GM21529 (cell line): ENCODE results near the gene DOHH.

Source experiments
- ATAC-seq: cut with Tn5 transposase; IDR thresholded peaks from one replicate; pipeline ENCODE4 v1.9.1; 2021; ENCODE audit not compliant: unreplicated experiment

Gene DOHH

DNA sequence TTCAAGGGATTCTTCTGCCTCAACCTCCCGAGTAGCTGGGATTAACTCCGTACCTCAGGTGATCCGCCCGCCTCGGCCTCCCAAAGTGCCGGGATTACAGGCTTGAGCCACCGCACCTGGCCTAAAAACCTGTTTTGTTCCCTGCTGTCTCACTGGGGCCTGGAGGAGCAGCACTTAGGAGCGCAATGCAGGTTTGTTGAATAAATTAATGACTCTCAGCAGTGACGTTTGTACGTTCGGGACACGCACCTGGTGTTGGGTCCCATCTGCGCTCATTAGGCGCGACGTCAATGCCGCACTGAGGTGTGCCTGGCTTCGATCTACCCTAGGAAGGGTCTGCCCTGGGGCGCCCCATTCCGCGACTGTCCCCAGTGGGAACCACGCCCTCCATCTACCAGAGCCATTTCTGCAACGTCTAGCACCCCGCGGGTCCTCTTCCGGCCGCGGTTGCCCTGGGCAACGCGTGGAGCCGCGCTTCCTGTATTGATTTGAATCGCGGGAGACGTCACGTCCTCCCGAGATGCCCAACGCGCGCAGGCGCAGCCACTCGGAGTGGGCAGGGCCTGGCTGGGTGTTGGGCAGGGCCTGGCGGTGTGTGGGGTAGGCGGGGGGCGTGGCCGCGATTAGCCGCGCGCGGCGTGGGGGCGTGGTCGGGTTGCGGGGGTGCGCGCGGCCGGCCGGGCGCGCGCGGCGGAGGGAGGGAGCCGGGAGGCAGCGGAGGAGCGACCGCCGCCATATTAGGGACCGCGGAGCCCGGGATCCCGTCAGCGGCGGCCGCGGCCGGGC, 5.3 kb upstream of the DOHH start, which contains the start of gene FZR1:
Gene FZR1, plus strand, starts transcription at position 714 of the 786 bp plus-strand sequence. CDS start 16,679 bp downstream, outside the sequence.
- peak; percentile 81 for ATAC-seq

DNA sequence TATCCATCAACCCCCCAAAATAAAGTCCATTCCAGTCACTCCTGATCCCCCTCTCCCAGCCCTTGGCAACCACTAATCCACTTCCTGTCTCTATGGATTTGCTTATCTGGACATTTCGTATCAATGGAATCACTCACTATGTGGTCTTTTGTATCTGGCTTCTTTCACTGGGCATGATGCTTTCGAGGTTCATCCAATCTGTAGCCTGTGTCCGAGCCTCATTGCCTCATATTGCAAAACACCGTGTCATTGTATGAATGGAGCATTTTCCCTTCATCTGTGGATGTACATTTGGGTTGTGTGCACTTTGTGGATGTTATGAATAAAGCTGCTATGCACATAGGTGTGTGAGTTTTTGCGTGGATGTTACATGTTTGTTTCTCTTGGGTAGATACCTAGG, 4.3 kb upstream of the DOHH start:
- no peak for ATAC-seq

DNA sequence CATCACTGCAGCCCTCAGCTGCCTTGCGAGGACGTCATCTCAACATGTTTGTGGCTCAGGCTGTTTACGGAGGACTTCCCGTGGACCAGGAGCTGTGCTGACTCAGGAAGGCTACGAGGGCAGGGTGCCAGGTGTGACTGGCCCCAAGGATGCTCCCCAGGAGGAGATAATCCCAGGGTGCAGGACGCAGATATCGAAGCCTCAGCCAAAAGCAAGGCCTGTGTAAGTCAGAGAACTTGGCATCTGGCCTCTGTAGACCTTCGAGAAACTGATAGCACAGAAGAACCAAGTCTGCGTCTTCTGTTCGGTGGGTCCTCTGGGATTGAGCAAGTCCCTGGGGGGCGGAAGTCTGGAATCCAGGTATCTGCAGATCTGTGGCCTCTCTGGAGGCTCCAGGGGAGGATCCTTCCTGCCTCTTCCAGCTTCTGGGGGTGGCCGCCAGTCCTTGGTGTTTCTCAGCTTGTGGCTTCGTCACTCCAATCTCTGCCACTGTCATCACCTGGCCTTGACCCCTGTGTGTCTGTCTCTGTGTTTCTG, 2.6 kb upstream of the DOHH start:
- ATAC-seq = no peak

DNA sequence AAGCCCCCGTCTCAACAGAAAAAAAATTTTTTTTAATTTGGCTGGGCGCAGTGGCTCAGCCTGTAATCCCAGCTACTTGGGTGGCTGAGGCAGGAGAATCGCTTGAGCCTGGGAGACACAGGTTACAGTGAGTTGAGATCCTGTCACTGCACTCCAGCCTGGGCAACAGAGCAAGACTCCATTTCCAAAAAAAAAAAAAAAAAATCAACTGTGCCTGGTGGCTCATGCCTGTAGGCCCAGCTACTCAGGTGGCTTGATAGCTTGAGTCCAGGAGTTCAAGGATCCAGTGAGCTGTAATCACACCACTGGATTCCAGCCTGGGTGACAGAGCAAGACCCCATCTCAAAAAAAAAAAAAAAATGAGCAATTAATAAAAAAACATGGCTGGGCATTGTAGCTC, 1.3 kb upstream of the DOHH start:
- ATAC-seq = no peak

DNA sequence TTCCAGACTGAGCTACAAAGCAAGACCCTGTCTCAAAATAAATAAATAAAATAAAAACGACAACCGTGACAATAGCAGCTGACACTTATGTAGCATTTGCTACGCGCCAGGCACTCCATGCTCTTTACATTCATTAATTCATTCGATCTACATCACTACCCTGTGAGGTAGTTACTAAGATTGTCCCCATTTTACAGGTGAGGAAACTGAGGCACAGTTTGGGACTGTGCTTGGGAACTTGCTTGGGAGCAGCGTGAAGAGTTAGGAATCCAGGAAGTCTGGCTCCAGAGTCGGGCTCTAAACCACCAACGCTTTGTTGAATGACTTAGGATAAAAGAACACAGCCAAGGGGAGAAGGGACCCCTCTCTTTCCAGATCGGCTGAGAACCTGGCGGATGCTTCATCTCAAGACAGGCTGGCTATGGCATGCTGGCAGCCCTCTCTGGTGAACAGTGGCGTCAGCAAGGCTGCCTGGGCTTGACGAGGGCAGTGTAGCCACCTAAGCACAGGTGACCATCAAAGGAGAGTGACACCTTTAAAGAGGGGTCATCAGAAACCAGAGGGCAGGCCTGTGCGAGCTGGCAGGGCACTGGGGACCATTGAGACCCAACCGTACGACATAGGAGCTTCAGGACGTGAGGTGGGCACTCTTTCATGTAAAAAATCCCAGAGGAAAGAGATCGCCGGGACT, 591 bp downstream of the DOHH start:
- no peak for ATAC-seq

DNA sequence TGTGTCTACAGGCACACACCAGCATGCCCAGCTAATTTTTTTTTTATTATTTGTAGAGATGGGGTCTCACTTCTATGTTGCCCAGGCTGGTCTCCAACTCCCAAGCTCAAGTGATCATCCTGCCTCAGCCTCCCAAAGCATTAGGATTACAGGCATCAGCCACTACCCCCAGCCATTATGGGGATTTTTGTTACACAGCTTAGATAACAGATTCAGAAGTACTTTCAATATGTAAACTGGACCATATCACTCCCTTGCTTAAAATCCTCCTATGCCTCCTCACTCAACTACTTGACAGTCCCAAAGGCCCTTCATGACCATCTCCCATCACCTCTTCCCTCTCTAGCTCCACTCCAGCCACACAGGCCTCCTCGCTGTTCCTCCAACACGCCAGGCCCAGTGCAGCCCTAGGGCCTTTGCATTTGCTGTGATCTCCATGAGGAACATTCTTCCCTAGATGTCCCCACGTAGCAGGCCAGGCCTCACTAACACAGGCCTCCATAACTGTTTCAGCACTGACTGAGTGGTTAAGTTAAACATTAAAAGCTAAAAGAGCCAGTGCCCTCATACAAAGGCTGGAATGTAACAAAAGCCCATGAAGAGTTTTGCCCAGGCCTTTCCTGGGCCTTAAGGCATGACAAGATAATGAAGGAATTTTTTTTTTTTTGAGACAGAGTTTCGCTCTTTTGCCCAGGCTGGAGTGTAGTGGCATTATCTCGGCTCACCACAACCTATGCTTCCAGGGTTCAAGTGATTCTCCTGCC, 2.5 kb downstream of the DOHH start:
- no peak for ATAC-seq

DNA sequence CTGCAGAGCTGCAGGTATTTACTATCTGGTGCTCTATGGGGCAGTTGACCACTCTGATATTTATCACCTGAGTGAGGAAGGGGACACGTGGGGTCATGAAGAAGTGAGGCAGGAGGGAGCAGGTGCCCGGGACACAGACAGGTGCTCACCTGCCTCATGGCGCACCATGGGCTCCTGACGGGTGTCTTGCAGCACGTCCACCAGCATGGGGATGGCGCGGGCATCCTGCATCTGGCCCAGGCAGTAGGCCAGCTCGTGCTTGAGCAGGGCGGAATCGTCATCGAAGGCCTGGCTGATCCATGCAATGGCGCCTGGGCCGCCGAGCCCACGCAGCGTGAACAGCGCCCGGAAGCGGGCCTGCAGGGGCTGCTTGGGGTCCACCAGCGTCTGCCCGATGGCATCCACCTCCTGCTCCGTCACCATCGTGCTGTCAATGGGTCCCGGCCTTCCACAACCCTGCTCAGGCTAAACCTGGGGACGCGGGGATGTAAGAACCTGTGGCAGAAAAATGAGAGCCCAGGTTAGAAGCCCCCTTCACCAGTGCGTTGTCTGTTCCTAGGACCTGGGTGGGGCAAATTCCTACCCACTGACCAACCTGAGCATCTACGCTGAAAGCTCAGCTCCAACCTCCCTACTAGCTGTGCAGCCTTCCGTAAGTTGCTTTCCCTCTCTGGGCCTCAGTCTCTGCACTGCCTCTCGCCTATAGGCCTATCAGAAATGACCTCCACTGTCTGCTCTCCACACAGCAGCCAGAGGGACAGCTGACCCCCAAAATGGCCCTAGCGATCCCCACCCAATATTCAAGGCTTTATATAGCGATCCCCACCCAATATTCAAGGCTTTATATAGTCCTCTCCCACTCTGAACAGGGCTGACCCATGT, 3.8 kb downstream of the DOHH start:
- ATAC-seq = no peak

DNA sequence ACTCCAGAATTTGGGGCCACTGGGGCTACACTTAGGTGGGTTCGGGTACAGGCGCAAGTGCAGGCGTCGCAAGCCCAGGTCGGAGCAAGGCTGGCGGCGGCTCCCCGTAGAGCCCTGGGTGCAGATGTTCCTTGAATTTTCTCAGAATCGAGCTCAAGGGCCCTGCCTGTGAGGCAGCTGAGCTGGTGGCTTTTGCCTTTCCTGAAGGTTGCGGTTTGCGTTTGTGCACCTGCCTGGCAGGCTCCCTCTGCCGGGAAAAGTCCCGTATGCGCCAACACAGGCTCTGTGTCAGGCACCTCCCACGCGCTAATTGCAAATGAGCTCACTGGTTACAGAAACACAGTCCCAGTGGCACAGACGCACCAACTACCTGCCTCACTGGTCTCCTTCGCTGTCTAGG, 5.9 kb downstream of the DOHH start:
- no peak for ATAC-seq

DNA sequence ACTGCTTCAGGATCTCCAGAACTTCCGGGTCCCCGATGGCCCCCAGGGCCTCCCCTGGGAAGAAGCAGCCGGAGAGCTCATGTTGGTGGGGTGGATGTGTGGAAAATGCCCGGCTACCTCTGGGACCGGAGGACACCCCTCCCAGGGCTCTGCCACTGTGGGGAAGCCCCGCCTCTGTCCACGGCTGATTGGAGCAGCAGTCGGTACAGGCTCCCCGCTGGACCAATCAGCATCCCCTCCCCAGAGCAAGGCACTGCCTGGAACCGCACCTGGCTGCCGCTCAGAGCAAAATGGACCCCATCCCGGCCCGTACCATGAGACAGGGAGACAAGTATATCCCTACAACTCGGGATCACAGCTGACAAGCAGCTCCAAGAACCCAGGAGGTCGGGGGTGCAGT, 6.4 kb downstream of the DOHH start:
- ATAC-seq = no peak

DNA sequence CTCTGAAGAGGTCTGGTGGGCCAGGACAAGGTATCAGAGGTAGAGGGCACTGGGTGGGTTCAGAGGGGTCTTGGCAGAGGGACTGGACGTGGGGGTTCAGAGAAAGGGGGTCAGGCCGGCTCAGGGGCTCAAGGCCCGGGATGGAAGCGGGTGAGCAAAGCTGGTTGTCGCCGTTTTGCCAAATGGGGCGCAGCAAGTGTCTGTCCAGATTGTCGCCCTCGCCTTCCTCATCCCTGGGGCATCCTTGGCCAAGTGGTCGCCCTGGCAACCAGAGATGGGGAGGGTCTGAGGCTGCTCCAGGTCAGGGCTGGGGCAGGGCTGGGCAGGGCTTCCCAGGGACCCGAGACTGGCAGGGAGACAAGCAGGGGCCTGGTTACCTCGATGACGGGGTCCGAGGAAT, 6.8 kb downstream of the DOHH start:
- no peak for ATAC-seq

DNA sequence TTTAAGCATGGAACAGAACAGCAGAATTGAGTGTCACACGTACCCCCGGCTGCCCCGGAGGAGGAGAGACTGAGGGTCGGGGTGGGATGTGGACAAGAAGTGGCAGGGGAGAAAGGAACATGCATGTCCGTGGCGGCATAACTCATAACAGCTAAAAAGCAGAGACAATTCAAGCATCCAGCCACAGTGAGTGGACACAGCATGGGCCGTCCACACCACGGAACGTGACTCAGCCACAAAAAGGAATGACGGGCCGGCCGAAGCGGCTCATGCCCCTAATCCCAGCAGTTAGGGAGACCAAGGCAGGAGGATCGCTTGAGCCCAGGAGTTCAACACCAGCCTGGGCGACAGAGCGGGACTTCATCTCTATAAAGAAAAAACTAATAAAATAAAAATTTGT, 7.6 kb downstream of the DOHH start:
- no peak for ATAC-seq

DNA sequence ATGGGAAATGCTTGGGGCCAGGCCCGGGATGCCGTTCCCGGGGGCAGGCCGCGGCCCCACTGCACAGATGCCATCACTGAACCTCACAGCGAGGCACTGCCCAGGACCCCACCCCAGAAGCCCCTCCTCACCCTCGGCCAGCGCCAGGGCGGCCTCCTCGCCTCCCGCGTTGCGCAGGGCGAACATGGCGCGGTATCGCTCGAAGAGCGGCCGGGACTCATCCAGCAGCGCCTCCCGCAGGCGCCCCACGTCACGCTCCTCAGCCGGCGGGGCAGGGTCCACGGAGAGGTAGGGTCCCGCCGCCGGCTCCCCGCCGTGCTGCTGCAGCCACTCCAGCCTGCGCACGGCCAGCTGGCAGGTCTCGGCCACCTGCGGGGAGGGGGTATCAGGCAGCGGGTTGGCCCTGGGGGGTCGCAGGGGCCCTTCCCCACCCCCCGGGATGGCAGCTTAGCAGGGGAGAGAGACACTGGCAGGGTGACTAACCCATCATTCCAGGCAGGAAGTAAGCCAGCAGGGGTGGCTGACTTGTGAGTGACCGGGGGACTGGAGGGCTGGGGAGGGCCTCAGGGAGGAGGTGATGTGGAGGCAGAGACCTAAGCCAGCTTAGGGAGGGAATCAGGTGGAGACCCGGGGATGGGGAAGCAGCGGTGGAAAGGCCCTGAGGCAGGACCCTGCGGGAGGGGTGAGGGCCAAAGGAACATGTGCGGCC, 8.2 kb downstream of the DOHH start:
- no peak for ATAC-seq

DNA sequence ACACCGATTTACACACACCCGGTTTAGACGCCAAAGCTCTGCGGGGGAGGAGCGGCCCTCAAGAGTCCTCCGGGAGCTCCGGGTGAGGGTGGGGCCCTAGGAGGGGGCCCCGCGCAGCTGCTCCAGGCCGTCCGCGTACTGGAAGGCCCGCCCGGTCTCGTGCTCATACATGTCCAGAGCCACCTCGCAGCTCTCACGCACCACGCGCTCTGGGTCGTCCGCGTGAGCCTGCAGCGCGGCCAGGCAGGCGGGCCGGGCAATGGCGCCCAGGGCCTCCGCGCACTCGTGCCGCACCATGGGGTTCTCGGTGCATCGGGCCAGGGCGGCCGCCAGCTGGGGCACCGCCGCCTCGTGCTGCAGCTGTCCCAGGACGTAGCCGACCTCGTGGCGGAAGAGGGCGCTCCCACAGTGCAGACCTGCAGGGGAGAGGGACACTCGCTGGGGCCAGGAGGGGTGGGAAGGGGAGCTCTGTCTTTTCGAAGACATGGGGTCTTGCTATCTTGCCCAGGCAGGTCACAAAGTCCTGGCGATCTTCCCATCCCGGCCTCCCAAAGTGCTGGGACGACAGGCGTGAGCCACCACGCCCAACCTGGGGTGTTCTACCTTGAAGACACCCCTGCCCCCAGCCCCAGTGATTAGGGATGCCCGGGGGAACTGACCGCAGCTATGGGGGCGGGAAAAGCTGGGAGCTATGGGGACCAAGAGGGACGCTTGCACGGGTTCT, 8.9 kb downstream of the DOHH start:
- ATAC-seq = no peak

DNA sequence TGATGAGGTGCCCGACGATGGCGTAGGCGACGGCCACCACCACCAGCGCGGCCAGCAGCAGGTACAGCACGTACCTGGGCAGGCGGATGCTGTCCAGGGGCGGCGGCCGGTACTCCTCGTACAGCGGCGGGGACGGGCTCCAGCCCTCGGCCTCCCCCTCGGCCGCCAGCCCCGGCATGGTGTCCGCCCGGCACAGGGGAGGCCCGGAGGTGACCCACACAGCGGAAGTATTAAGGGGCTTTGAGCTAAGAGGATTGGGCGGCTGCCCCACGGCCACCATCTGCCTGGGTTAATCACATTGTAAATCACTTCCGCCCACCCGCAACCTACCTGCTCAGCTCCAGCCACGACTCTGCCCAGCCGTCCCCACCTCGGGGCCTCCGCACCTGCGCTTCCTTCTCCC, 17.2 kb downstream of the DOHH start, which contains the start of gene SMIM44:
Gene SMIM44, minus strand, starts transcription at position 216 of the 403 bp plus-strand sequence. Its CDS starts 38 bp downstream, at position 178.
- no peak for ATAC-seq

DNA sequence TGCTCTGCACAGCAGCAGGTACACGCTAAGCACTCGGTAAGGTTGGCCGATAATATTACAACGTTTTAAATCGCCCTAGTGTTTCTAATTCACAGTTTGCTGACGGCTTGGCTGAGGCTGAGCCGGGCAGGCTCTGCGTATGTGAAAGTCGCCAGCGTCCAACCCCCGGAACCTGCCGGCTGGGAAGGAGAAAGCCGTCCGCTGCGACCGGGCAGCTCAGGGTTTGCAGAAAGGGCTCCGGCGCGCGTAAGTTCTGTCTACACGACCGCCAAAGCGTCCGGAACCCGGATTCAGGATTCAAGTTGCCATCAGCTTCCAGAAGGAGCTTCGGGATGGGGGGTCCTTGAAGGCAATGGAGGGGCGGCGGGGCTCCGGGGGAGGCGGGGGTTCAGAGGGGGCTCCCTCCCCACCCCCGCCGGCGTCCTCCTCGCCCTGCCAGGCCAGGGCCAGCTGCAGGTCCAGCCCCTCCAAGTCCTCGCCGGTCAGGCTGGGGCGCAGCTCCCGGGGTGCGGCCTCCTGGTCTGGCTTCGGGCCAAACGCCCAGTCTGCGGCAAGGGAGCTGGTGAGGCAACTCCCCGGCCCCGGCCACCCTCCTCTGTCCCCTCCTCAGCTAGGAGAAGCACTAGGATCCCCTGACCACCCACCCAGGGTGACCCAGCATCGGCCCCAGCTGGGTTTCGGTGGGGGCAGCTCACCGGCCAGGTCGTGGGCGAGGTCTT, 17.8 kb downstream of the DOHH start:
- no peak for ATAC-seq

DNA sequence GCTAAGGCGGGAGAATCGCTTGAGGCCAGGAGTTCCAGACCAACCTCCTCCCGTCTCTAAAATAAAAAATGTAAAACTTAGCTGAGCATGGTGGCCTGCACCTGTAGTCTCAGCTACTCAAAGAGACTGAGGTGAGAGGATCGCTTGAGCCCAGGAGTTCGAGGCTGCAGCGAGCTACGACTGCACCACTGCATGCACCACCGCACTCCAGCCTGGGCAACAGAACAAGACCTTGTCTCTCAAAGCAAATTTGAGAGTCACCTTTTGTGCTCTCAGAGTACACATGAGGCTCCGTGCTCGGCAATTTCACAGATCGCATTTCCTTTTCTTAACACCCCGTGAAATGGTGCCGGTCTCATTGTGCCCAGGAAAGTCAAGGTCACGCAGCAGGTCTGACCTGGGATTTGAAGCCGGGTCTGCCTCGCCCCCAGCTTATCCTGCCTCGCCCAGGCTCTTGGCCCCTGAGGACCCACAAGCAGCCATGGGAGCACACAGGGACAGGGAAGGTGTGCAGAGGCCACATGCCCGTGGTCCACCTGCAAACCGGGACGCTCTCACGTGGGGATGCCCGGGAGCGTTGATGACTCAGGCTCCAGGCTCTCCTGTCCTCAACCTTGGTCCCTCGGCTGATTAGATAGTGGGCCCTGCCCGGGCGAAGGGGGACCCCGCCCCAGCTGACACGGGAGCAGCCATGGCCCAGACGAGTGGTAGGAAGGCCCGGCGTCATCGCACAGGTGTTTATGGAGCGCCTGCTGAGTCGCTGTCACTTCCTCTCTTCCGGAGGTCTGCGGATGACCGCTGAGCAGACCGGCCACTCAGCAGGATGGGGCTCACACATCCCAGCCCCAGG, 19.0 kb downstream of the DOHH start:
- ATAC-seq = no peak

DNA sequence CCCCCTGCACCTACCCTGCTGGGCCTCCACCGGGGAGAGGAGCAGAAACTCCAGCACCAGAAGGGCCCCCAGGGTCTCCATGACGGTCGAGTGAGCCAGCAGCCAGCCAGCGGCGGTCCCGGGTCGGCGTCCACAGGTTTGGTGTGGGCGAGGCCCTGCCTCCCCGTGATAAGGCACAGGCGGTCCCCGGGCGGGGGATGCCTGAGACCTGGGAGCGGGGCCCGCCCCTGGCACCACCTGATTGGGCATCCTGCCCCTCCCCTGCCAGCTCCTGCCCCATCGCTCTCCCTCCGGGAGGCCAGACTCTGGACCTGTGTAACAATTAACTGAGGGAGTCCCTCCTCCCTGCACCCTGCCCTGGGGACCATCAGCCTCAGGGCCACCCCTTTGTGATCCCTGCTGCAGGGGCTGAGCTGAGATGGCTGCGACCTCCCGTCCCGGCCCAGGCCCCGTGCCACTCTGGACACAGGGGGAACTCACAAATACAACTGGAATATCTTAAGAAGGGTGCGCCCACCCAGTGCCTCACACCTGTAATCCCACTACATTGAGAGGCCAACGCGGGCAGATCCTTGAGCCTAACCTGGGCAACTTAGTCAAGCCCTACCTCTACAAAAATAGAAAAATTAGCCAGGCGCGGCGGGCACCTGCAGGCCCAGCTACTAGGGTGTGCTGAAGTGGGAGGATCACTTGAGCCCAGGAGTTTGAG, 19.9 kb downstream of the DOHH start, which contains the start of gene SMIM24:
Gene SMIM24, minus strand, starts transcription at position 143 of the 709 bp plus-strand sequence. Its CDS starts 62 bp downstream, at position 81.
- ATAC-seq = no peak
